GM19193 (cell line): ENCODE measurements around the gene LOXL1.

Experiments used
- POLR2A ChIP-seq: IDR thresholded peaks from 4 replicates; pipeline ENCODE4 v1.6.1; 2011; ENCODE audit not compliant: insufficient read depth, insufficient read length; ENCODE audit errors: extremely low read depth

LOXL1 gene

GRCh38 chr15:73969151-73969759 lies 43.0 kb downstream of the LOXL1 start:
- TF ChIP-seq POLR2A = no peak

GRCh38 chr15:73972984-73973682 lies 46.9 kb downstream of the LOXL1 start:
- no peak for TF ChIP-seq POLR2A

DNA sequence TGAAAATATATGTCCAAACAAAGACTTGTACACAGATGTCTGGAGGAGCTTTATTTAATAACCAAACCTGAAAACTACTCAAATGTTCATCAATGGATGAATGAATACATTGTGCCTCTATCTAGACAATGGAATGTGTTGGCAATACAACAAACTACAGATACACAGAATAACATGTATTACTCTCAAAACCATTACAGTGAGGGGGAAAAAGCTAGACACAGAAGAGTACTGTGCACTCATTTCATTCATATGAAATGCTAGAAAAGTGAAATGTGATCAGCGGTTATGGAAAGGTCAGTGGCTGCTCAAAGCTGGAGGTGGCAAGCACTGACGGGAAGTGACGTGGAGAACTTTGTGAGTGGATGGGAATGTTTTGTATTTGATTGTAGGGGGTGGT lies 52.6 kb downstream of the LOXL1 start:
- no peak for TF ChIP-seq POLR2A

- no peak for TF ChIP-seq POLR2A
Observed at GRCh38 chr15:73979636-73980035, 53.4 kb downstream of the LOXL1 start.

DNA sequence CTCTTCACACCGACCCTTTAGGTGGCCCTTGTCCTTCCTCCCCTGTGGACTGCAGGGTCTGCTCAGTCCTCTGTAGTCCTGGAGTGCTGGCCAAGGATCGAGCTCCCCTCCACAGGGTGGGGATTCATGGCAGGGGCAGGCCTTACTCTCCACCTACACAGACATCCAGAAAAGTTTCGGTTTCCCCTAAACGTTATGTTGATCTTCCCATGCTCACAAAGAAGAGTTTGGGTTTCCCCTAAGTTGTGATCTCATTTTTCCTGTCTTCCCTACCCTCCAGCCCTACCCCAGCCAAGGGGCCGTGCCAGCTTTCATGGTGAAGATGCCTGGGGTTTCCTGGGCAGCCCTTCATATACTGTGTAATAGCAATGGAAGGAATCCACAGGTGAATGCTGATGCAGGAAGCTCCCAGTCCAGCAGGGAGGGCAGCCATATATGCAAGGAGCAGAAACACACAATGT lies 55.5 kb downstream of the LOXL1 start:
- no peak for TF ChIP-seq POLR2A

- peak; percentile 15 for TF ChIP-seq POLR2A
Observed at GRCh38 chr15:73982222-73982962, 56.1 kb downstream of the LOXL1 start.

- no peak for TF ChIP-seq POLR2A
Observed at GRCh38 chr15:73983211-73983727, 57.0 kb downstream of the LOXL1 start.

- TF ChIP-seq POLR2A = no peak
Observed at GRCh38 chr15:73983773-73984172, 57.5 kb downstream of the LOXL1 start.

GRCh38 chr15:73984208-73984979 lies 58.1 kb downstream of the LOXL1 start:
- no peak for TF ChIP-seq POLR2A

DNA sequence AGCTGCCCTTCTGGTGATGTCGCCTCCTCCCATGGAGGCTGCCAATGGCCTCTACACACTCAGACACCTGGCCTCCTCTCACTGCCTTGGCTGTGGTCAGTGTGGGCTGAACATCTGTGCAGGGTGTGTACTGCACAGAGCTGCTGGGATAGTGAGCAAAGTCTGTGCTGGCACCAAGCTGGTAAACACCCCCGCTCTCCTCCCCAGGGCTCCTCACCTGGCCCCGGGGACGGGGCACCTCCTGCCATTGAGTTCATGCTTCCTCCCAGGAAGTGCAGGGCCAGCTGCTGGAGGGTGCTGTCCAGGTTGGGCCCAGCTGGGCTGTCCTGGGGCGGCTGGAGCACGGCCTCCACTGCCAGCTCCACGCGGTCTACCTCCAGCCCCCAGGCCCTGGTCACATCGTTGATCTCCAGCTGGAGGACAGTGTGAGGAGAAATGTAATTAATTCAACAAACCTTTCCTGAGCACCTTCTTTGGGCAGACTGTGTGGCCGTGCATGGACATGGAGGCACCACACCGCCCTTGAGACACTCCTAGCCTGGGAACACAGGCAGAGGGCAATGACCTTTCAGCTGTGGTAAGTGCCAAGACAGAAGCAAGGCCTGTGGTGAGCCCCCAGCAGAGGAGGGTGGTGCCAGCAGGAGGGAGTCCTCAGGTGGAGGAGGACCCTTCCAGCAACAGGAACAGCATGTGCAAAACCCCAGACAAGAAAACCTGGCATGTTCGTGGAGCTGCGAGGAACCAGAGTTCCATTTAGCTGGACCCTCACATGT lies 59.0 kb downstream of the LOXL1 start:
- TF ChIP-seq POLR2A = no peak

DNA sequence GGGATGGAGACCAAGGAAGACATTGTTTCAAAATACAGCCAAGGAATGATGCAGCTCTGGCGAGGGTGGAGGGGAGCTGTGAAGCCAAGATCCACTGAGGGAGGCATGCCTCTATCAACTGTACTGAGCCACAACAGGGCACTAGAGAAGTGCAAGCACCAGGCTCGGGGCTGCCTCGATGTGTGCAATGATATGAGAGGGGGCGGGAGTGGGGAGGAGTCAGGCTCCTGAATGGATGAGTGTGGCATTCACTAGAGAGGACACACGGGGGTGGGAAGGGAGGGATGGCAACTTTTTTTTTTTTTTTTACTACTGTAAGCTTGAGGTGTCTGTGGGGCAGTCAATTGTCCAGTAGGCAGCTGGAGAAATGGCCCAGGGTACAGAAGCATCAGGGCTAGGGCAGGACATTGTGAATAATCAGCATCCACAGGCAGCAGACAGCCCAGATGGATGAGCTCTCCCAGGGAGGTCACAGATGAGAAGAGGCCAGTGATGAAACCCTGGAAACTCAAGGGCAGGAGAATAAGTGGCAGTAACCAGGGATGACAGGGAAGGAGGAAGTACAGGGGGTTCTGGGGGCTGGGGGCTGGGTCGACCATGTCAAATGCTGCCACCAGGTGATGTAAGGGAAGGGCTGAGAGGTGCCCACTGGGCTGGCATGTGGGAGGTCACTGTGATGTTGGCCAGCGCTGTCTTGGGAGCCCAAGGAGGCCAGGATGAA lies 60.0 kb downstream of the LOXL1 start:
- TF ChIP-seq POLR2A = no peak

- no peak for TF ChIP-seq POLR2A
Observed at GRCh38 chr15:73986776-73987056, 60.5 kb downstream of the LOXL1 start.

DNA sequence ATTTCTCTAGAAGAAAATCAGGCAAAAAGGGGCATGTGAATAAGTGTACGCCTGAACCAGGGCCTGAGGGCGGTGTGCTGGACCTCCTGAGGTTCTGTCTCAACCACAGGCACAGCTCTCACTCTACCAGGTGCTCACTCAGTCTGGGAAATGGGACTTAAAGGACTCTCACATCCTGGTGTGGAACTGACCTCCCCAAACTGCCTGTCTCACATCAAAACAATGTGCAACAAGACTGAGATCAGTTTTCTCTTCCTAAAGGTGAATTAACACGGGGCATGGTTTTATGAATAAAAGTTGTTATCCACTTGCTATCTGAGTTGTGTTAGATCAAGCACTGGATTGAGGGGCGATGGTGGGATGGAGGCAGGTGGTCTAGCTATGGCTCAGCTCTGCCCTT lies 61.0 kb downstream of the LOXL1 start:
- no peak for TF ChIP-seq POLR2A
